NCI-H774 (cell line): ENCODE measurements around the gene CCDC170.

Source experiments
- DNase-seq: peaks from one replicate; lab custom pipeline; 2025; lab: John Stamatoyannopoulos, UW

CCDC170 gene

DNA sequence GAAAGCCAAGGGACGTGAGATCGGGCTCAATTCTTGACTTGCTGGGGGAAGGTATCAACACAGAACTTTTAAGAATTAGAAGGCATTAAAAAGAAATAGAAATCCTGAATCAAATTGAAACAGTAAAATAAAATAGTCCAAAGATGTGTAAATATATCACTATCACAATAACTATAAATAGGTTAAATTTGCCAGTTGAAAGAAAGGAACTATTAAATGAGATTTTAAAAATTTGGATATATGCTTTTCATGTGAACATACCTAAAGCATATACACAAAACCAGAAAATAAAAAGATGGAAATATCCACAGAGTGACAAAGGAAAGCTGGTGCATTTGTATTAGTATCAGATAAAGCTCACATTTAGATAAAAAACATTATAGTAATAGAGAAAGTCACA lies 161.3 kb downstream of the CCDC170 start:
- DNase-seq: no peak

DNA sequence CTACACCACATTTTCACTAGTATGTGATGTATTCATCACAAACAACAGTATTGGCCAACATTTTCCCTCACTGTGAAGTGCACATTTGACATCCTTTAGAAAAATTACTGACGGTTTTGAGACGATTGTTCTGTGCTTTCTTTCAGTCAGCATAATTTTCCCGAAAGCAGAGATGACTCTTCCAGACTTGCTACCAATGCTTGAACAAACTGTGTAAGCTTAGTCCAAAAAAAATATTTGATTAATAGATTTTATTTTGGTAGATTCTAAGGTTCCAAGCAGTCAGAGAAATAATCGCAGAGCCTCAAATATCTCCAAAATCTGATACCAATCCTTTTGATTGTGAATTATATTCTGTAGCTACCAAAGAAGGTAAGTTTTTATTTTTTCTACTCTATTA lies 162.6 kb downstream of the CCDC170 start:
- no peak for DNase-seq

DNA sequence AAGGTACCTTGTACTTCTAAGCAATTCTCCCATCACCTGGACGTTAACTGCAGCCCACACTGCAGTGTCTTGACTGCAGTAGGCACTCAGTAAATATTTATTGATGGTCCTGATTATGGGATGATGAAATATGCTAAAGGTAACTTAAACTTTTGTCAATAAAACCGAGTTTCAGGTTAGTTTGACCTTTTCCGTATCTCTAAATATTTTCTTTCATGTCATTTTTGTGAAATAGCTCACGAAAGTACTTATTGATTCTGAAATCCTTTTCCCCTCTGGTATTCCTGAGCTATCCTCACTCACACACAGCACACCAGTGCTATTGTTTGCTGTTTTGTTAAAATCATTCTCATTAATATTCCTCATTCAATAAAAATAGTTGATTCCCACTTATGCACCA lies 164.3 kb downstream of the CCDC170 start:
- DNase-seq: no peak

DNA sequence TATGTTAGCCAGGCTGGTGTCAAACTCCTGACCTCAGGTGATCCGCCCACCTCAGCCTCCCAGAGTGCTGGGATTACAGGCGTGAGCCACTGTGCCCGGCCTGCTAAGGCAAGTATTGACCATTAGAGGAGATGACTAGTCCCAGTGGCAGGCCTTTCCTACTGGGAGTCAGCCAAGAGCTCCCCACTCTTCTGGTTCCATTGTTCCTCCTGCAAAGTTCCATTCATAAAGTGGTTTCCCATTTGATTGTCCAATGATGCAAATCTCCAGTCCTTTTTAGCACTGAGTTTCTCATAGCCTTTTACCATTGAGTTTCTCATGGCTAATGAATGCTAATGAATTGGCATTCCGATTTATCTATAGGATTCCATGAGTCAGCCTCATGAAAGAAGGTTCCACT lies 165.4 kb downstream of the CCDC170 start:
- DNase-seq: no peak

DNA sequence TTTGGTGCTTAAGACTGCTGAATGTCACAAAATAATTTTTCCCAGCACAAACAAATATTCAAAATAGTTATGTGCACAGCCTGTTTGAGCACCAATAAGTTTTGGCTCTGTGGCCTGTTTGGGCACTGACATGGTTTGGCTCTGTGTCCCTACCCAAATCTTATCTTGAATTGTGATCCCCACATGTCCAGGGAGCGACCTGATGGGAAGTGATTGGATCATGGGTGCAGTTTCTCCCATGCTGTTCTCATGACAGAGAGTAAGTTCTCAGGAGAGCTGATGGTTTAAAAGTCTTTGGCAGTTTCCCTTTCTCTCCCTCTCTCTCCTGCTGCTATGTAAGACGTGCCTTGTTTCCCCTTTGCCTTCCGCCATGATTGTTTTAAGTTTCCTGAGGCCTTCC lies 167.7 kb downstream of the CCDC170 start:
- DNase-seq: no peak

DNA sequence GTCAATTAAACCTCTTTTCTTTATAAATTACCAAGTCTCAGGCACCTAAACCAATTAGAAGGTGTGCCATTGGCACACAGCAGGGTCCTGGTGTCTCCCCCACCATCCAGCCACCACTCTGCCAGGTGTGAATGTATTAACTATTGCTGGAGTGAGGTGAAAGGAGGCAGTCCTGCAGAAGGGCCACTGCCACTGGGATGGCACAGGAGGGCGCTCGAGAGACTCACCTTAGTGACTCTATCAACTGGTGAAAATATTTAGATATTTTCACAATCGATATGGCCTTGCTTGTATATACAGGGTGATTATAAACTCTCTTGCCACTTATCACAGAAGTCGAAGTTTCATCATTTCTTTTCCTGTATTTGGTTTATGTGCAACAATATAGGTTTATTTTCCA lies 168.1 kb downstream of the CCDC170 start:
- no peak for DNase-seq

DNA sequence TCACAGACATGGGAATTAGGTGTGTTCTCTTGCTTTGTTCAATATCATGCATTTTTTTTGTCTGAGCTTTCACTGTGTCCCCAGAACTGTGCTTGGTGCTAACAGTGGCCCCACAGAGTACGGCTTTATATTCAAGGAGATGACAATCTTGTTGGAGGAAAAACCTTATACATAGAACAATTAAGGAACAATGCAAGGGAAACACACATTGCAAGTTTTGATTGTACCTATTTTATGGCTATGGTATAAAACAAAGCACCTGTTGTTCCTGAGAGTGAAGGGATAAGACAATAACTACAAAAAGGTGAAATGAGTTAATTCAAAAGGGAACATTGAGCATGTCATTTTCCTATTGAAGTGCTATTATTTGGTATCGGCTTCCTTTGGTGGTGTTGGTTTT lies 169.7 kb downstream of the CCDC170 start:
- DNase-seq: no peak

DNA sequence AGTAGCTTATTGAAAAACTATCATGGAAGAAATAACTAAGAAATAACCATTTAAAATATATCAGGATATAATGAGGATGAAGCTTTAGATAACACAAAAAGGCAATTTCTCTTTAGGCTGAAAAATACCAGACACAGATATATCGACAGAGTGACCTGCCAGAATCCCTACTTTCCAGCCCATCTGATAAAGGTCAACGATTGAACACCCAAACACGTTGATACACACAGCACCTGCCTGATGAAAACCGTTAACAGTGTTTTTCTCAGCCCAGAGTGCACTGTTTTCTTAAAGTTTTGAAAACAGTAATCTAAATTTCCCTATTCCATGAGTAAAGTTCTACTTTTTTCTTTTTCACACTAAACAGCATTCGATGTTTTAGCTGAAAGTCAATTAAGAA lies 170.6 kb downstream of the CCDC170 start:
- DNase-seq: no peak

DNA sequence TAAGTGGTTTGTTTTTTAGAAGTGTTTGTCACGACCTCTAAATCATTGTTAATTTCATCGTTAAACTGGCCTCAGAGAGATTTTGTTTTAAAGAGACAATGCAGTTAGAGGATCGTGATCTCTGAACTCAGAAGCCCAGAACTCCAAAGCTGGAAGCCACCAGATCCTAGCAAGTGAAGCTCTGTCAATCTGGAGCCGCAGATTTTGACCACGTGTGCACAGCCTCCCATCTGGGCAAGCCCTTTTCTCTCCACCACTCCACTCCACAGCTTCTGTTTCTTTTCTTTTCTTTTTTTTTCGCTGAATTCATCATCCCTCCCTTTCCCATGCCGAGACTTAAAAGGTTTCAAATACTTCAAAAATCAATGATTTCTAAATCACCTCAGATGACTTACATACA lies 171.5 kb downstream of the CCDC170 start:
- no peak for DNase-seq

DNA sequence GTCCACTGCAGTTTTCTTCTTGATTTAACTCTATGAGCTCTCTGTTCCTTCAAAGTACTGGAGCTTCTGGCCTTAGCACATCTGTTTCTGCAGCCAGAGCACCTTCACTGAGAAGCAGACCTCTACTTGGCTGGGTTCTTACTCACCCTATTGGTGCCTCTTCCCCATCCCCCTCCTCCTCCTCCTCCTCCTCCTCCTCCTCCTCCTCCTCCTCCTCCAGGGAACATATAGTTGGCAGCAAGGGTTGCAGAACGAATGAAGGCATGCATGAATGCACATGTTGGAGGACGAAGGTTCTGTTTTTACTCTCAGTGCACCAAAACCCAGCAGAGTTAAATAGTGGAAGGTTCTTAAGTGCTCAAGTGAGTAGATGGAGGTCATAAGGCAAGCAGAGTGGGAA lies 172.7 kb downstream of the CCDC170 start:
- no peak for DNase-seq

DNA sequence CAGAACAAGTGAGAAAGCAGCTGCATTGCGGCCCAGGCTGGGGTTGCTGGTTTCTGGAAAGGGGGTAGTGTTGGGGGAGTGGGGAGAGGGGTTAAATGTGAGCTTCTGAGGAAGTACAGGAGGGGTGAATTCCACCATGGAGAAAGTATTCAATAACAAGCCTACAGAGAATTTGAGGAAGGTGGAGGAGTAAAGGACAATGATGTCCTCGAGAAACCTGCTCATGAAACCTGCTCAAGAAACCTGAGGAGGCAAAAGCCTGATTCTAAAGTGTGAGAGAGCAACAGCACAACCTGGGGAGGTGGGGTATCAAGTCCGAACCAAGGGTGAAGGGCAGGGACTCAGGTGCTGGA lies 175.4 kb downstream of the CCDC170 start:
- DNase-seq: no peak

DNA sequence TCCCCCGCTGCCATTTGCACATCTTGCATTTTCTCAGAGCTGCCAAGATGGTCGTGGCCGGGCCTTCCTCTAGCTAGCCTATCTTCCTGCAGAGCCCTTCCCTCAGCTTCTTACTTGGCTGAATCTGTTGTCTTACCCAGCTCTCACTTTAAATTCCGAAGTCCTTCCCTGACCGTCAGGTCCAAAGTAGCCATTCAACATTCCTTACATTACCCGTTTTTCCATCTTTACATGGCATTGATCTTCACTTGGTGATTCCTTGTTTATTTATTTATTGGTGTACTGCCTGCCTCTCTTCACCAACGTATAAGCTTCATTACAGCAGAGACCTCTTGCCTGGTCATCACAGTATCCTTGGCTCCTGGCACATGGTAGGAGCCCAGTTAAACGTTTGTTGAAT lies 176.3 kb downstream of the CCDC170 start:
- DNase-seq: no peak
